GM19395 (cell line): ENCODE measurements around the gene PPIH.
A peak's percentile ranks its signal among the peaks of the same experiment; 100 is the strongest.
"Not testable (repeated sequence)": the region's sequence is repeated elsewhere in the genome, so short reads cannot be mapped to it uniquely, and the experiment has no call there.

ENCODE experiments used
- ATAC-seq: cut with Tn5 transposase; IDR thresholded peaks from one replicate; pipeline ENCODE4 v1.9.1; 2021; ENCODE audit warnings: mild to moderate bottlenecking, moderate library complexity; ENCODE audit not compliant: unreplicated experiment

The PPIH gene

GRCh38 chr1:42681741-42682483 lies 23.7 kb downstream of the PPIH start, which contains the start of gene YBX1:
TSS of gene YBX1 (plus strand) at chr1:42682418. CDS start at chr1:42682566, 148 bp downstream.
- peak; percentile 92 for ATAC-seq

GRCh38 chr1:42682484-42682738 lies 24.2 kb downstream of the PPIH start:
- peak; percentile 0 for ATAC-seq

- peak; percentile 22 for ATAC-seq
These were observed 24.7 kb downstream of the PPIH start for GRCh38 chr1:42682739-42683531.

- ATAC-seq = no peak
These were observed 25.9 kb downstream of the PPIH start for GRCh38 chr1:42684139-42684538.

- no peak for ATAC-seq
These were observed 28.2 kb downstream of the PPIH start for GRCh38 chr1:42686418-42686817.

GRCh38 chr1:42689912-42690311 lies 31.7 kb downstream of the PPIH start:
- ATAC-seq = no peak

GRCh38 chr1:42690477-42691156 lies 32.4 kb downstream of the PPIH start:
- no peak for ATAC-seq

GRCh38 chr1:42691157-42691498 lies 32.9 kb downstream of the PPIH start:
- no peak for ATAC-seq

- no peak for ATAC-seq
These were observed 34.2 kb downstream of the PPIH start for GRCh38 chr1:42692461-42692860.

- ATAC-seq = no peak
These were observed 34.7 kb downstream of the PPIH start for GRCh38 chr1:42692911-42693310.

GRCh38 chr1:42698081-42698813 lies 40.0 kb downstream of the PPIH start:
- no peak for ATAC-seq

GRCh38 chr1:42700006-42700405 lies 41.8 kb downstream of the PPIH start:
- no peak for ATAC-seq

- no peak for ATAC-seq
These were observed 45.8 kb downstream of the PPIH start for GRCh38 chr1:42703888-42704464.

- ATAC-seq = not testable (repeated sequence)
These were observed 54.6 kb downstream of the PPIH start for GRCh38 chr1:42712808-42713207.

GRCh38 chr1:42713293-42713692 lies 55.1 kb downstream of the PPIH start:
- ATAC-seq = no peak

GRCh38 chr1:42714441-42714840 lies 56.2 kb downstream of the PPIH start:
- not testable (repeated sequence) for ATAC-seq

GRCh38 chr1:42720868-42721267 lies 62.6 kb downstream of the PPIH start:
- ATAC-seq = no peak

GRCh38 chr1:42721926-42722325 lies 63.7 kb downstream of the PPIH start:
- no peak for ATAC-seq

GRCh38 chr1:42722403-42722802 lies 64.2 kb downstream of the PPIH start:
- ATAC-seq = not testable (repeated sequence)

GRCh38 chr1:42723511-42723910 lies 65.3 kb downstream of the PPIH start:
- ATAC-seq = no peak

- ATAC-seq = not testable (repeated sequence)
These were observed 67.6 kb downstream of the PPIH start for GRCh38 chr1:42725820-42726219.
